Articular chondrocyte of knee joint (primary cell): ENCODE data around the gene TMEM59L. TPM values are rescaled to one million over a fixed set of nuclear protein-coding genes. Genes with fewer than 3 reads are reported as not detected.

Experiments used
- small RNA-seq: library from RNA; depleted of rRNA; stranded (forward); fragments of <200 nt; gene quantifications from one replicate; pipeline ENCODE3, GENCODE V24; 2012
- total RNA-seq: library from RNA; depleted of rRNA; stranded (reverse); fragments of >200 nt; gene quantifications from 2 replicates; pipeline ENCODE4 v1.2.3, GENCODE V29; 2012

Gene TMEM59L
- 0.65 and 1.3 TPM in 2 replicates for total RNA-seq

DNA sequence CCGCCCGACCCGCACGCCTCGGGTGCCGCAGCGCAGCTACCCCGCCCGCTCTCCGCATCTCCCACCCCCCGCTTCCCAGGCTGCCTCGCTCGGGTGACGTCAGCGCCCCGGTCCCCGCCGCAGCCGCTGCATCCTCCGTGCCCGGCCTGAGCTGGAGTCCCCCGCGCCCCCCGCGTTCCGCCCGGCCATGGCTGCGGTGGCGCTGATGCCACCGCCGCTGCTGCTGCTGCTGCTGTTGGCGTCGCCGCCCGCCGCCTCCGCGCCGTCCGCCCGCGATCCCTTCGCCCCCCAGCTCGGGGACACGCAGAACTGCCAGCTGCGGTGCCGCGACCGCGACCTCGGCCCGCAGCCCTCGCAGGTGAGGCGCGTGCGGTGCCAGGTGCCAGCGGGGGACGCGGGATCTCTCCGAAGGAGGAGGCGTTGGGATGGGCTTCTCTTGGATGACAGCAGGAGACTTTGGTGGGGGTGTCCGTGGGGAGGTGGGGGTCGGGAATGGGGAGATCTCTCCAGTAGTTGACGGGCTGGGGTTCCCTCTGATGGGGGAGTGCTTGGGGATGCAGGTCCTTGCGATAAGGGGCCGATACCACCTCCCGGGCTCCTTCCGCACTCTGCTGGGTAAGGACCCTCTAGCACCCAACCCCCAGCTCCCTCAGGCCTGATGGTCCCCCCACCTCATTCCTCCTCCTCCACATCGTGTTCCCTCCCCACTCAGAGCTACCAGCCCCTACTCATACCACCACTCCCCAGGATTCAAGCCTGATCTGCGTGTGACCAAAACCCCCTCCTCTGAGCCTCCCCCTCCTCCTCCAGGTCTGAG, at the start of gene TMEM59L:
TSS of gene TMEM59L (plus strand) at position 99 of the 817 bp plus-strand sequence. CDS start at position 188, 89 bp downstream.

DNA sequence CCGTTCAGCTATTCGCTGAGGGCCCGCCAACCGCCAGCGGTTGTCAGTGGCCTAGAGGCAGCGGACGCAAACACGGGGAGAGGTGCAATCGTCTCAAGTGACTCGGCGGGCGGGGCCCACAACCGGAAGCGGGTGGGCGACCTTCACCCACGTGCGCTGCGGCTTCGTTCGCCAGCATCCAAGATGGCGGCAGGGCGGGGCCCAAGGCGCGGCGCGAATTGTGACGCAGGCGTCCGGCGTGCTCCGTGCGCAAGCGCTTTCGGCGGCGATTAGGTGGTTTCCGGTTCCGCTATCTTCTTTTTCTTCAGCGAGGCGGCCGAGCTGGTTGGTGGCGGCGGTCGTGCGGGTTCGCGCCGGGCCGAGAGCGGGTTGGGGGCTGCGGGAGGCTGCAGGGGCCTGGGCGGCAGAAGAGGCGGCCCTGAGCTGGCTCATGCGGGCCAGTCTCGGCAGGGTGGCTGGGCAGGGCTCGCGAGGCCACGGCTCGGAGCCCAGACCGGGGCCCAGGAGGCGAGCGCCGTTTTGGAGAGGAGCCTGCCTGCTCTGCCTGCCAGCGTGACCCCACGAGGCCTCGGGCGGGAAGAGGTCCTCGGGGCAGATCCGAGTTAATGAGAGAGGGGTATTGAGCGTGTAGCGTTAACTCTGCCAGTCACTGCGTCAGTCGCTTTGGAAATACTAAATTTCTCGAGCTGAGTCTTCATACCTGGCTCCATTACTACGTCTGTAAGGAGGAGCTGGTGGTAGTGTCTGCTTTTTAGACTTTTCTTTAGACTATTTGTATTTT, 40.9 kb upstream of the TMEM59L start, which contains the start of gene UBA52:
TSS of gene UBA52 (plus strand) at position 294 of the 781 bp plus-strand sequence. CDS start 1,444 bp downstream, outside the sequence.

DNA sequence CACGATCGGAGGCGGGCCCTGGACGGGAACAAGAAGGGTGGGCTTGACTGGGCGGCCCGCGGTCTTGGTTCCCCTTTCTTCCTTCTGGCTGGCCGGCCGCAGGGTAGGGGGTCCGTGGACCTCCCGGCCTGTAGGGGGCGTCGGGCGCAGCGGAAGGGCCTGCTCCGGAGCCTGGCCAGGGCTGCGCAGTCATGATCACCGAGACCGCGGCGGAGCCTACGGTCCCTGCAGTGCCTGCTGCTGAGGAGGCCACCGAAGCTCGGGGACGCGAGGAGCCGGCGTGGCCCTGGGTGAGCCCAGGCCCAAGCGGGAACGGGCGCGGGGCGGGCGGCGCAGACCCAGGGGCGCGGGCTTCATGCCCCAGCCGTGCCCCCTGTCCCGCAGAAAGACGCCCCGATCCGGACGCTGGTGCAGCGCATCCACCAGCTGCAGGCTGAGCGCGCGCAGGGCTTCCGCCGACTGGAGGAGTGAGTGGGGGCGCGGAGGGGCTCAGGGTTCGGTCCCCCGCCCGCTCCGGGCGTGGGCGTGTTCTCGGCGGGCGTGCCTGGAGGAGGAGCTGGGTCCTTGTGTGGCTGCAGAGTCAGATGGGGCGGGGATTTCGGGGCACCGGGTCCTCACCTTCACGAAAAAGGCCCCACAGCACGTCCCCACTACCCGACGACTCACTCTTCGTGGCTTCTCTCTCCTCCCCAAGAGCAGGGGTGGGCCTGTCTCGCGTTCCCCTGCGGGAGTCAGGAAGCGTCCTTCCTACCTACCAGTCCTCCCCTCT, 23.9 kb upstream of the TMEM59L start, which contains the start of gene REX1BD:
TSS of gene REX1BD (plus strand) at position 188 of the 769 bp plus-strand sequence. CDS start at position 192, 4 bp downstream.

DNA sequence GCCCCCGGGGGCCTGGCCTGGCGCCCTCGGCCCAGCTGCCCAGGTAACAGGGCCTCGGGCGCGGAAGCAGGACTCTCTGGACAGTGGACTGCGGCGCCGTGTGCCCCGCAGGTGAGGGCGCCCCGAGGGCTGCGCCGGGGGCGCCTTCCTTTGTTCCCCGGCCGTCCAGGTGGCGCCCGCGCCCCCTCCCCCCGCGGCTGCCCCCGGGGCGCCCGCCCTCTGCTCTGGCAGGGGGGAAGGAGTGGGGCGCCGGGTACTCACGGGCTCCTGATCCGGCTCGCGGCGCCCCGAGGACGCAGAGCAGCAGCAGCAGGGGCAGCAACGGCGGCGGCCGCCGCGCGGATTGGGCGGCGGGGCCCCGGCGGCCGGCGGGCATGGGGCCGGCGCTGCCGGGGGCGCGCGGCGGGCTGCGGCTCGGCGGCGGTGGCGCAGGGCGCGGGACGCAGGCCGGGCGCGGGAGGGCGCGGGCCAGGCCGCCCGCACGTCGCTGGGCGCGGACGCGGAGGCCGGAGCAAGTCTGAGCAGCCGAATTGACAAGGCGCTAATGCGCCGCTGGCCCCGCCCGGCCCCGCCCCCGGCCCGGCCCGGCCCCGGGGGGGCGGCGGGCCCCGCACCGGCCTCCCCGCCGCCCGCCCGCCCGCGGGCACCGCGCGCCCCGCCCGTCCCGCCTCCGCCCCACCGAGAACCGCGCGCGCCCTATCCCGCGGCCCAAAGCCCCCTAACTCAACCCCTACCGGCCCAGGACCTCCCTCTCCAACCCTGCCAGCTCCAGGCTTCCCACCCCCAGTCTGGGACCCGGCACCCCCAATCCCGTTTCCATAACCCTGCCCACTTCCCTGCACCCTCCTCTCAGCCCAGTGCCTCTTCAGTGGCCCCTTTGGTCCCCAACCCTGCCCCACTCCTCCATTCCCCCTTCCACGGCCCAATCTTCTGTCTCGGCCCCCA, 6.1 kb upstream of the TMEM59L start, which contains the start of gene CRLF1:
TSS of gene CRLF1 (minus strand) at position 519 of the 945 bp plus-strand sequence. CDS start at position 376, 143 bp downstream.

DNA sequence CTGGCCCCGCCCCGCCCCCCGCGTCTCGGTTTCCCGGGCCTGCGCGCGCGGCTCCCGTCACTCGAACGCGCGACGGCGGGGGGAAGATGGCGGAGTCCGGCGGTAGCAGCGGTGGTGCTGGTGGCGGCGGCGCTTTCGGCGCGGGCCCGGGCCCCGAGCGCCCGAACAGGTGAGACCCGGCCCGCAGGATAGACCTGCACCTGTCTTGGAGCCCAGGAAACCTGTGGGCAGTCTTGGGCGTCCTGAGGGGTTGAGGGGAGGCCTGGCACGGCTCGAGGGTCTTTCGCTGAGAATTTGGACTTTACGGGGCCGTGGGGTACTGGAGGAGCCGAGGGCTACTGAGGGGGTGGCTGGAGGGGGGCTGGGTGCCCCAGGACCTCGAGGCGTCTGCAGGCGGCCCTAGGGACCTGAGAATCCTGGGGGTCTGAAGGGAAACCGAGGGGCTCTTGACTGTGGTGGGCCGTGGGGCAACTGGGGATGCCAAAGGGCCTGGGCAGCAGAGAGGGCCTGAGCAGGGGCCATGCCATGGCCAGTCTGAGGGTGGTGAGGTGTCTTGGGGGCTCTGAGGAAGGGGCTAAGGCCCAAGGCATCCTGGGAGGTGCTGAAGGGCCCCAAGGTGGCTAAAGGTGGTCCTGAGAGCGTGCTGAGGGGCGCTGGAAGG, 24.4 kb downstream of the TMEM59L start, which contains the start of gene KLHL26:
TSS of gene KLHL26 (plus strand) at position 60 of the 661 bp plus-strand sequence. CDS start at position 87, 27 bp downstream.

Small RNAs within 50 kb of the gene (small RNA-seq; reads per million reads assigned to genes)
- not detected for gene RN7SL155P

Other genes starting within 250 kb of the TMEM59L start
- gene GDF15, start 226.7 kb upstream of the TMEM59L start, total RNA-seq, result 31.0 and 32.9 TPM in 2 replicates
- gene LRRC25, start 215.2 kb upstream of the TMEM59L start, total RNA-seq, result 0.22 and 0.39 TPM in 2 replicates
- 54.4 and 65.7 TPM in 2 replicates for gene SSBP4, start 193.5 kb upstream of the TMEM59L start, total RNA-seq
- 8.5 and 9.3 TPM in 2 replicates for gene ISYNA1, start 174.7 kb upstream of the TMEM59L start, total RNA-seq
- 12.4 and 13.8 TPM in 2 replicates for gene ELL, start 90.8 kb upstream of the TMEM59L start, total RNA-seq
- 228 and 230 TPM in 2 replicates for gene FKBP8, start 69.3 kb upstream of the TMEM59L start, total RNA-seq
- gene KXD1, start 55.0 kb upstream of the TMEM59L start, total RNA-seq, result 91.9 and 110 TPM in 2 replicates
- gene UBA52, start 41.0 kb upstream of the TMEM59L start, total RNA-seq, result 577 and 674 TPM in 2 replicates
- gene REX1BD, start 24.1 kb upstream of the TMEM59L start, total RNA-seq, result 33.5 and 34.6 TPM in 2 replicates
- gene CRLF1, start 6.1 kb upstream of the TMEM59L start, total RNA-seq, result 49.8 and 60.5 TPM in 2 replicates
- gene KLHL26, start 24.2 kb downstream of the TMEM59L start, total RNA-seq, result 3.8 and 4.2 TPM in 2 replicates
- gene CRTC1, start 70.8 kb downstream of the TMEM59L start, total RNA-seq, result 3.1 and 3.9 TPM in 2 replicates
- 95.9 and 107 TPM in 2 replicates for gene COMP, start 178.4 kb downstream of the TMEM59L start, total RNA-seq
- 53.5 and 55.3 TPM in 2 replicates for gene UPF1, start 219.1 kb downstream of the TMEM59L start, total RNA-seq